ENCODE results near the gene JUP. TPM values are rescaled to one million over a fixed set of nuclear protein-coding genes. Genes with fewer than 3 reads are reported as not detected.

Gene JUP
- total RNA-seq, 1 donor from 2014 or later, result 78.2 TPM

DNA sequence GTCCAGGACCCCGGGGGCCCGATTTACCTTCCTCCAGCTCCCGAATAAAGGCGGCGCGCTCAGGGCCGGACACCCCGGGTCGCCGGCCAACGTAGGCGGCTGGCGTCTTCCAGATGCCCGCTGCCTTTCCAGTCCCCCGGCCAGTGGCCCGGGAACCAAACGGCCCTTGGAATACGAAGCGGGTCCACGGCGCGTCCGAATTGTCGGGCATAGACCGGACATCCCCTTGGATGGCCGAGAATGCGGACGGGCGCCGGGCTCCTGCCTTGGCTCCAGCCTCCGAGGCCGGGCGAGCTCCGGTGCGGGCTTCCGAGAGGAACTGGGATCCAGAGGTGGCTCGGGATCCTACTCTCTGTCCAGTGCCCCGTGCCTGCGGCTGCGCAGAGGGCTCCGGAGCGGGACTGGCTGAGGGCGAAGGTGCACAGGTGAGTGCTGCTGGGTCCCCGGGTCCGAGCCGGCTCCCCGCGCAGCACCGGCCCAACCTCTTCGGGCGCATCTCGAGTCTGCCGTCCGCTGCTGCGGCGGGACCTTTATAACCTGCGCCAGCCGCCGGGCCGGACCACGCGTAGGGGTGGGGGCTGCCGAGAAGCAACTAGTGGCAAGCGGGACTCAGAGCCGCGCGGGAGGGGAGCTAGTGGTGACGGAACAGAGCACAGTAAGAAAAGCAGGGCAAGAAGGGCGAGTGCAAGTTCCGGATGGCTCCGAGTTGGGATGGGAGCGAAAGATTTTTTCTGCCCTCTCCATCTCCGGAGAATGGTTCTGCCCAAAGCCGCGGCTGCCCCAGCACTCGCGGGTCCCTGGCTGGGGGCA is 52.2 kb downstream of the JUP start, which contains the start of gene HAP1:
Gene HAP1, minus strand, starts transcription at position 505 of the 810 bp plus-strand sequence. Its CDS starts 9 bp downstream, at position 496.
- intact Hi-C loops (cut with DNase I), result no loop called here
- ATAC-seq, result peak; percentile 19
- DNase-seq (ENCODE audit: low spot score), result no peak

DNA sequence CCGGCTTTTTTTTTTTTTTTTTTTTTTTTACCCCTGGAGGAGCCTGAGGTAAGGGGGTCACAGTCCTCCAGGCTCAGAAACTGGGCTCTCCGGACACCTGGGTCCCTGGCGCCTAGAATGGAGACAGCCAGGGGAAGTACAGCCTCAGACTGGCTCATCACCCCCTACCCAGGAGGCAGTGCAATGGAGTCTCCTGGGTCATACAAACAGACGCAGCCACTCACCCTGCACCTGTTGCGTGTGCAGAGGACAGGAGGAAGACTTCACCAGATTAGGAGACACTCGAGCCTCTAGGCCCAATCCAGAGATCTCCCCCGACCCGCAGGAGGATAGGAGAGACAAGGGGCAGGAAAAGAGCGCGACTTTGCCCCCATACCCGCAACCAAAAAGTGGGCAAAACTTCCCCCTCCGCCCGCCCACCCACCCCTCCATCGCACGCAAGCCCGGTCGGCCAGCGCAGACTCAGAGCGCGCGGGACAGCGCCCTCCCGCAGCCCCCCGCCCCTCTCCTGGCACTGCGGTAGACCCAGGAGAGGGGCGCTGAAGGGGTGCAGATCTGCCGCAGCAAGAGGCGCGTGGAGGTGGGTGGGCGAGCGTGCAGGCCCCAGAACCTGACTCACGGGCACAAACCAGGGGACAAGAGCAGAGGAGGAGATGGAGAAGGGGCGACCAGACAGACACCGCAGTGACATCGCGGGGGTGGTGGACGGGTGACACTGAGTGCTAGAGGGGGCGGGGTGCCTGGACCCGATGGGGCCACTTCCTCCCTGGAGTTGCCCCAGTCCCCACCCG is 53.0 kb downstream of the JUP start:
- DNase-seq (ENCODE audit: low spot score), result no peak
- no peak for ATAC-seq
- intact Hi-C loops (cut with DNase I), result no loop called here

DNA sequence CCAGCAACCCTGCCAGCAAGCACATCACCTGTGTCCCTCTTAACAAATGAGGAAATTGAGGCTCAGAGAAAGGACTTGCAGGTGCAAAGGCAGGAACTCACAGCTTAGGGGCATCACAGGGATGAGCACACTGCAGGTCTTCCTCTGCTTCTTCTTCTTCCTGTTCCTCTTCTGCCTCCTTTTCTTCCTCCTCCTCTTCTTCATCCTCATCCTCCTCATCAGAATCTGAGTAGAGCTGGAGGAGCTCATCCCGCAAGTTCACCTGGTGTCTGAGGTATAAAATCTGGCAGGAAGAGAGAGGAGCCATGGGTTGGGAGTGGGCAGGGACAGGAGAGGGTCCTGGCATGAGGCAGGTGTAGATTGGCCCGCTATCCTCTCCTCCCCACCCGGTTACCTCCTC is 54.7 kb downstream of the JUP start:
- ATAC-seq, result no peak
- DNase-seq (ENCODE audit: low spot score), result no peak
- intact Hi-C loops (cut with DNase I), result no loop called here

DNA sequence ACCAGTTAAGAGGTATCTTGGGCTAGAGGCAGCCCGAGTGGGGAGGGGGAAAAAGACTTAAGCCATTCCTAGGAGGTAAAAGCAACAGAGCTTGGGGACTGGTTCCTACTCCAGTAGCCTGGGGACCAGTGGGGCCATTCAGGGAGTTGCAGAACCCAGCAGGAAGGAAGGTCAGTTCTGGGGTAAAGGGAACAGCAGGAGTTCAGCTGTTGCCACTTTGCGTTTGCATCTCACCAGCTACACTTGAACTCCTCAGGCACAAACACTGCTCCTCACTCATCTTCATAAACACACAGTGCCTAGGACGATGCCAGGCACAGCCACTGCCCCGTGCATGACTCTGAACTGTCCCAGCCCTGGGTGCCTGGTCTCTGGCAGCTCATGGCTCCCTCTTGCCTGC is 56.0 kb downstream of the JUP start:
- intact Hi-C loops (cut with DNase I), result no loop called here
- no peak for ATAC-seq
- no peak for DNase-seq (ENCODE audit: low spot score)

DNA sequence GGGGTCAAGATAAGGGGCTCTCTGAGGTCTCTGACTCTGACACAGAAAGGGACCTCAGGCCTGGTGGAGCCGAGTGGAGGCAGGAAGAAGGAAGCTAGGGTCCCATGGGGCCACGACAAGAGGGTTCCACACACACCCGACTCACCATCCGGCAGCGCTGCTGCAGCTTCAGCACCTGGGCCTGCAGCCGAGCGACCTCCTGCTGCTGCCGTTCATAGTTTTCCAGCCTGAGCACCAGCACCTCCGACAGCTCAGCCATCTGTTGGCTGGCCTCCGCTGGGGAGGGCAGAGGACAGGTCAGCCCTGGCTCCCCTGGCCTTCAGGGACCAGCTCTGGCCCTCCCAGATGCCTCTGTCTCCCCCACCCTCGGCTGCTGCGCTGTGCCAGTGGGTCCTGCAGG is 58.5 kb downstream of the JUP start:
- intact Hi-C loops (cut with DNase I), result no loop called here
- no peak for DNase-seq (ENCODE audit: low spot score)
- no peak for ATAC-seq

DNA sequence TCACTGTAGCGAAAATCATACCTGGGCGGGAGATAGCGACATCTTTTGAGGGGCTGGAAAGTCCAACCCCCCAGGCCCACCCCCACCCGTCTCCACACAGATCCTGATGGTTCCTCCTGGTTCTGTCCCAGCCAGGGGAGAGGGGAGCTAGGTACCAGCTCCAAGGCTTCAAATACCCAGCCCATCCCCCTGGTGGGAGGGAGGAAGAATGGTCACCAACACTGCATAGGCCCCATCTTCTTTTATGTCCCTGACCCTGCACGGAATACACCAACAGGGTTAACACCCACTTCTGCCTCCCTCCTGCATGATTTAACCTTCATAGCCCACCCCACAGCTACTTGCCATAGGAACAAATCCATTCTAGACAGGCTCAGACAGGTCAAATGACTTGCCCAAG is 61.4 kb downstream of the JUP start:
- intact Hi-C loops (cut with DNase I), result no loop called here
- ATAC-seq, result no peak
- no peak for DNase-seq (ENCODE audit: low spot score)

DNA sequence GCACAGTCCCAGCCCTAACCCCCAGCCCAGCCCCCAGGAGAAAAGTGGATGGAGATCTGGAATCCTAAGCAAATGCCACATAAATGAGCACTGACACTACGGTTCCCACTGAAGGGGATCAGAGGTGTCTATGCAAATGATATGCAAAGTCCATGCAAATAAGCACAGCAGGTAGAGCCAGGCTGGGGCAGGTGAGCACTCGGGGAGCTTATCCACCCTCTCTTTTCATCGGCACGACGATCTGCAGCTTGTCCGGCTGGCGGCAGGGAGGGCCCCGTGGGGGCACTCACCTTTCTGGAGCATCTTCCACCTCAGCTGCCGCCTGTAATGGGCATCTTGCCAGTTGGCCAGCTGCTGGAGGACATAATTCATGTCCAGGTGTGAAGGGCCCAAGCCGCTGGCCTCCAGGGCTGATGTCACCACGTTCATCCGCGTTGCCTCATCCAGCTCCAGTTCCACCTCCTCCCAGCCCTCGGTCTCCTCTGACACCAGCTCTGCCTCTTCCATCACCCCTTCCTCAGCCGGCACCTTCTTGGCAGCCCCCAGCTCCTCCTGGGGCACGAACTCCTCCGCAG is 61.9 kb downstream of the JUP start:
- DNase-seq (ENCODE audit: low spot score) (no peak), ATAC-seq (no peak)
- intact Hi-C loops (cut with DNase I), result no loop called here

DNA sequence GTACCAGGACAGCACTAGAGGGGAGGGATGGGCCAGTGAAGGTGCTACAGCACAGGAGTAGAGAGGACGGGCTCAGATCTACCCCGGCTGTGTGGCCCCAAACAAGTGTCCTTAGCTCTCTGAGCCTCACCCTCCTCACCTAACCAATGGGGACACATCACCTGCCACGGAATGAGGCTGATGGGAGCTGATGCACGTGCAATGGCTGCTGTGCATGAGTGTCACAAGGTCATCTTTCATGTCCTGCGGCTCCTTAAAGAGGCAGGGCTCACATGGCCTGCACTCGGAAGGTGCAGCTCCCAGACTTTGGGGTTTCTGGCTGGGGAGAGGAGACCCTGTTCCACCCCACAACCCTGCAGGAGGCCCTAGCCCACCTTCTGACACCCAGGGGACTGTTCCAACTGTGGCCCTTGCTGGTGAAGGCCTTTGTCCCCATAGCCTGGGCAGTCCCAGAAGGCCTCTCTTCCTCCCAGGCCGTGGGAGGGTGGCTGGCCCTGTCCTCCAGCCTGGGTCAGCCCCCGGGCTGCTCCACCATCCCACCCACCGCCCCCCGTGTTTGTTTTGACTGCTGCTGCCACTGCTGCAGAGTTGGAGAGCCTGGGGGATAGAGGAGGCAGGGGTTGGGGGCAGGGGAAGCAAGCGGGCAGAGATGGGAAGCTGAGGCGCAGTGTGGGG is 62.6 kb downstream of the JUP start:
- ATAC-seq (no peak), DNase-seq (ENCODE audit: low spot score) (no peak)
- intact Hi-C loops (cut with DNase I), result no loop called here

DNA sequence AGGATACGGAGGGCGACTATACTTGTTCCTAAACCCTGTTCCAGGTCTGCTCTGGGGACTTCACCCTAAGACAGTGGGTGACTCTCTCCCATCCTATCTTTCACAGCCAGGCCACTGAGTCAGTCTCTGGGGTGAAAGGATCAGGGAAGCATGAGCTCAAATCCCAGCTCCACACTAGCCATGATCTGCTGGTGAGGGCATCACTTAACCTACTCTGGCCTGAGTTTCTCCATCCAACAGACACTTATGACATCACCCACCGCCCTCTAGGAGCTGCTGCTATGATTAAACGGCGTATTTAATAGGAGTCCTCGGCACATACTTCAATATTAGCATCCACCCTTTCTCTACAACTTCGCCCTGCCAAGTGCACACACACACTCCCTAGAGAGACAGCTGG is 64.3 kb downstream of the JUP start:
- intact Hi-C loops (cut with DNase I), result no loop called here
- ATAC-seq, result no peak
- no peak for DNase-seq (ENCODE audit: low spot score)

DNA sequence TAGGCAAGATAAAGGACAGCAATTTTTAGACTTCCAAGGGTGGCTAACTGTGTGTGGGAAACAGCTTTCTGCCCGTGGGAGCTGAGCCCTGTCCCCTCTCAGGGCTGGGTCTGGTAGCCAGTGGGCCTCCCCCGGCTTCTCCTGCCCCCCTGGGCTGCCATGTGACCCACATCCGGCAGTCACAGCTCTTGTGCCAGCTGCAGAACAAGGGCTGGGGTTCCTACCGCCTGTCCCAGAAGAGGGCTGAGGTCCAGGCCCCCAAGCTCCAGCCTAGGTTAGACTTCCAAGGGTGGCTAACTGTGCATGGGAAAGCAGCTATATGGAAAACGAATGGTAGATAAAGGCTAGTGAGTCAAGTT is 68.2 kb downstream of the JUP start:
- DNase-seq (ENCODE audit: low spot score) (no peak), ATAC-seq (no peak)
- intact Hi-C loops (cut with DNase I), result no loop called here

DNA sequence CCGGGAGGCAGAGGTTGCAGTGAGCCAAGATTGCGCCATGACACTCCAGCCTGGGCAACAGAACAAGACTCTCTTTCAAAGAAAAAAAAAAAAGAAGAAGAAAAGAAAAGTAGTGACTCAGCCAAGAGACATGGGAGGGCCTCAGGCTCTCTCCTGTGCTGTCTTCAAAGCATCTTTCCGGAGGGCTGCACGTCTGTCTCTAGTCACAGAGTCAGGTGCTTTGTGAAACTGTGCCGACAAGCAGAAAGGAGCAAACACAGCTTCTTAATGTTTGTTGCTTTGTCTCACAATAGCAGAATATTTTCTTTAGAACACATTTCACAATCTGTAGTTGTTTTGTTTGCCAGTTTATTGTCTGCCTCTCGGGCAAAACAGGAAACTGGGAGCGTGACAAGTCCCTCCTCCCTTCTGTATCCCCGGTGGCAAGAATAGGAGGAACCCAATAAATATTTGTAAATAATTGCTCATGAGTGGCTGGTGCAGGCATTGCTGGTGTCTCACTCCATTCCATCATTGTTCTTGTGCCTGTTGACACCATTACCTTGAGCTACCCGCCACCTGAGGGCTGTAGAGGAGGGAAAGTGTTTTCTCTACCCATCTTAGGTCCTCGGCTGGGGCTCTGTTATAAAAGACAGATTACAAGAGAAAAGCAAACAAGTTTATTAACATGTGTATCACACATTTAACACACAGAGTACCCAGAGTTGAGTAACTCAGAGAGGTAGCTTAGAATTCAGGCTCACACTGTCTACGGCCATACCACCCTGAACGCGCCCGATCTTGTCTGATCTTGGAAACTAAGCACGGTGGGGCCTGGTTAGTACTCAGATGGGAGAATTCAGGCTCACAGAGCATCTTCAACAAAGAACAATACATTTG is 68.9 kb downstream of the JUP start:
- peak; percentile 46 for ATAC-seq
- intact Hi-C loops (cut with DNase I), result no loop called here
- no peak for DNase-seq (ENCODE audit: low spot score)

DNA sequence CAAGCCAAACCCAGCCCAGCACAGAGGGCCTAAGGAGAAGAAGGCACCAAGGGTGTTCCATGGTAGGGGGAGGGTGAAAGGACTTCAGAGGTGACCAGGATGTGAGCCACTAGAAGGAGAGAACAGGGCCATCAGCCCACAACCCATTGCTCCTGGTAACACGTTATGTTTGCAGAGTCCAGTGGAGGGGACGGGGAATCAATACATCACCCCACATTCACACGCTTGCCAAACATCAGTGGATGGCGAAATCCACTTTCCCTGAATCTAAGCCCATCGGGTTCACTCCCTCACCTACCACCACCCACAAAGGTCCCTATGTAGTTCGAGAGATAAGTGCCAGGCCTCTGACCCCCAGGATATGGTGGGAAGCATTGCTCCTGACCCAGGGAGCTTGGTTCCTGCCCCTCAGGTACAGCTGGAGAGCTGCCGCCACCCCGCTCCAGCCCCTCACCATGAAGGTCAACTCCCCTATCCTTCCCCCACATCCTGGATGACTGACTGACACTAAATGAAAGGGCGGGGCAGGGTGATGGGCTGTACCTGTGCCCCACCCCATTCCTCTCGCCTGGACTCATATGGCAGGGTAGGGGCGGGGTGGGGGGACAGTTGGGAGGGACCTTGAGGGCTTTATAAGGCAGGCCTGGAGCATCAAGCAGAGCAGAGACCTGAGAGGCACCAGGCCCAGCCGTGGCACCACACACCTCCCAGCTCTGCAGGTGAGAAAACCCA is 74.7 kb downstream of the JUP start, which contains the start of gene GAST:
Gene GAST, plus strand, starts transcription at position 663 of the 732 bp plus-strand sequence. CDS start 3,106 bp downstream, outside the sequence.
- ATAC-seq, result no peak

DNA sequence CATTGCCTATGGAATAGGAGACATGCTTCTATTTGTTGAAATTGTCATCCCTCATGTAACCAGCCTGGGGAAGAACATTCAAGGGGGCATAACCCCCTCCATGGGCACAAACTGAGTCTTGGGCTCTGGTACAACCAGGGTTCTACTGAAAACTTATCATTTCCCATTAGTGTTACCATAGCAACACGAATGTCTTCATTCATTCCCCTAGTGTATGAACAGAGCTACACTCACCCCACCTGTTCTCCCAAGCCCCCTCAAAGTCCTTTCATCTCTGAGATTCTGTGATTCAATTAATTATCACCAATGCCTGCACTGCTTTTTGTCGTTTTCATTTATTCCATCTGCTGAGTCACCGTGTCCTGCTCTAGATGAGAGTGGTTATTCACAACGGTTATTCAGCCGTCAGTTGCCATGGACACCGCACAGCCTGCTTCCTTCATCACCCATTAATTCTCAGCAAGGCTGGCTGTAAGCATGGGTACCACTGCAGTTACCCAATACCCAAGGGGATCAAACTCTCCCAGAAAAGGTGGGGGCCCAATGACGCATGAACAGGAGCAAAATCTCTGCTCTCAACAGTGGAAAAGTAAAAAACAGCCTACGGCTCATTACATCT is 75.9 kb downstream of the JUP start:
- no peak for ATAC-seq
- intact Hi-C loops (cut with DNase I), result no loop called here

More for the DNA sequence above, 74.7 kb downstream of the JUP start, which contains the start of gene GAST:
- DNase-seq (ENCODE audit: low spot score), result no peak
- intact Hi-C loops (cut with DNase I), result no loop called here

DNA sequence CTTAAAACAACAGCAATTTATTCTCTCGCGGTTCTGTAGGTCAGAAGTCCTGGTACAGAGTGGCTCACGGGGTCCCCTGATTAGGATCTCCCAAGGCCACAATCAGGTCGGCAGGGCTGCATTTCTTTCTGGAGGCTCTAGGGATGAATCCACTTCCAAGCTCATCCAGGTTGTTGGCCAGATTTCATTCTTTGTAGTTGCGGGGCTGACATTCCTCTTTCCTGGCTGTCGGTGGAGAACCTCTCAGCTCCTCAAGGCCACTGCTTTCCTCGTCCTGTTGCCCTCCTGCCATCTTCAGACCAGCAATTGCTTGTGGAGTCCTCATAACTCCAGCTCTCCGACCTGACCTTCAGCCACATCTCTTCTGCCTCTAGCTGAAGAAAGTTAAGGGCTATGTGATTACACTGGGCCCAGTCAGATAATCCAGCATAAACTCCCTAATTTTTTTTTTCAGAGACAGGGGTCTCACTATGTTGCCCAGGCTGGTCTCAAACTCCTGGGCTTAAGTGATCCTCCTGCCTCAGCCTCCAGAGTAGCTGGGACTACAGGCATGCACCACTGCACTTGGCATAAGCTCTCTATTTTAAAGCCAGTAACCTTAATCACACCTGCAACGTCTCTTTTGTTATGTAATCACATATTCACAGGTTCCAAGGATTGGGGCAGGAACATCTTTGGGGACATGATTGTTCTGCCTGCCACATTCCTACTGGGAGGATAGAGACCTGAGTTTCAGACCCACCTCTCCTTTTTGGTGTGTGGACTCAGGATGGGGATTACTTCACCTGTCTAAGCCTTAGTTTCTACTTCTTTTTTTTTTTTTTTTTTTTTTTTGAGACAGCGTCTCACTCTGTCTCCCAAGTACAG is 78.5 kb downstream of the JUP start:
- ATAC-seq (no peak), DNase-seq (ENCODE audit: low spot score) (no peak)
- intact Hi-C loops (cut with DNase I), result no loop called here

More for the DNA sequence above, 75.9 kb downstream of the JUP start:
- DNase-seq (ENCODE audit: low spot score), result no peak

DNA sequence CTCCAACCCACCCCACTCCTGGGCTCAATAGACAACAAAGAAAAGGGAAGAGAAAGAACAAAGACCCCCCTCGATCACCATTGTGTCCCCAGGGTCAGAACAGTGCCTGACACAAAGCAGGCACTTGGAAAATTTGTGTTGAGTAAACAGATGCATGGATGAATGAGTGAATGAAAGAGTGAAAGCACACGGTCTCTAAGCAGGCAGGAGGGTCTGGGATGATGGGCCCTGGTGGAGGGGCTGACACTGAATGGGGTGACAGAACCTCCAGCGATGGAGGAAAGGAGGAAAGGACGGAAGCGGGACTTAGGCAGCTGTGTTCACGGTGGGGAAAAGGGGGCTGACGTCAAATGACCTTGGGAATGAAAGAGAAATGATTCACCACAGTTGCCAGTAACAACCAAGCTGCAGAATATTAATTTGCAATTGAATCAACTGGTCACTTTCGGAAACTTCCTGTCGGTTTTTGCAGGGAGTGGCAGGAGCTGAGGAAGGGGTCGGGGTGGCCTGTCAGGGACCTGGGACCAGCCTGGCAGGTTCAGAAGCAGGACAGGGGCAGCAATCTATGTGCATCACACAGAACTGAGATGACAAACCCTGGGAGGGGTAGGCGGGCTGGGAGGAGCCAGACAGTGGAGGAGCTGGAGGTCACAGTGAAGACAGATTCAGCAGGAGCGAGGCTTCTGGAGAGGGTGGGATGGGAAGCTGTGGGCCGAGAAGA is 81.1 kb downstream of the JUP start:
- DNase-seq (ENCODE audit: low spot score), result no peak
- ATAC-seq, result peak; percentile 59

More for the DNA sequence above, 81.1 kb downstream of the JUP start:
- intact Hi-C loops (cut with DNase I), result no loop called here

All from sciatic nerve (tissue), 2 donors.